Right atrium auricular region (tissue), 2 donors: ENCODE data around the gene FJX1. TPM values are rescaled to one million over a fixed set of nuclear protein-coding genes. Genes with fewer than 3 reads are reported as not detected.

ENCODE experiments used
- DNase-seq: peaks from one replicate; pipeline ENCODE4 v3.0.0-alpha.2; 2019; ENCODE audit warnings: low spot score
- H3K27ac ChIP-seq, 2 donors: fragments of 200-600 bp; sonication (generic); 1 replicate in 1 of 2; 2 replicates in 1 of 2; pipeline ENCODE4 v1.5.1; 2016 to 2019
- H3K27me3 ChIP-seq, 2 donors: fragments of 200-600 bp; sonication (generic); one replicate each; pipeline versions ENCODE4 v1.5.1 to v1.6.0; 2017 to 2019
- H3K36me3 ChIP-seq: fragments of 200-600 bp; sonication (generic); one replicate; pipeline ENCODE4 v1.5.1; 2016
- H3K4me1 ChIP-seq, 2 donors: fragments of 200-600 bp; sonication (generic); one replicate each; pipeline versions ENCODE4 v1.5.1 to v1.6.0; 2017 to 2019
- H3K4me3 ChIP-seq, 2 donors: fragments of 200-600 bp; sonication (generic); 1 replicate in 1 of 2; 2 replicates in 1 of 2; pipeline ENCODE4 v1.5.1; 2017 to 2019; ENCODE audit warnings: mild to moderate bottlenecking in 1 of 2, moderate library complexity in 1 of 2
- H3K9me3 ChIP-seq, 2 donors: fragments of 200-600 bp; sonication (generic); one replicate each; pipeline ENCODE4 v1.5.1; 2019
- CTCF ChIP-seq, 2 donors: fragments of 200-600 bp; sonication (generic); IDR thresholded peaks; one replicate each; pipeline ENCODE4 v1.5.1; 2019; ENCODE audit warnings: antibody characterized with exemption in 2 of 2
- total RNA-seq, 2 donors: library from RNA; depleted of rRNA; stranded (reverse); fragments of >200 nt; gene quantifications; one replicate each; pipeline ENCODE4 v1.1.0, GENCODE V29; 2016

The FJX1 gene
- total RNA-seq, 2 donors from 2014 or later = 1.9 to 3.9 TPM

GRCh38 chr11:35588627-35589026, 29.6 kb upstream of the FJX1 start:
- H3K27ac ChIP-seq = no peak overlapping the region
- TF ChIP-seq CTCF (IDR thresholded peaks at IDR 0.05) = no peak
- H3K9me3 ChIP-seq = no peaks in the 10 kb centered on the region
- peak; percentile 13 for DNase-seq
- H3K4me1 ChIP-seq = no peaks in the 10 kb centered on the region
- H3K36me3 ChIP-seq = no peaks in the 10 kb centered on the region
- H3K4me3 ChIP-seq = no peak overlapping the region
- H3K27me3 ChIP-seq = no peaks in the 10 kb centered on the region

GRCh38 chr11:35589281-35589680, 29.0 kb upstream of the FJX1 start:
- DNase-seq = peak; percentile 28
- TF ChIP-seq CTCF (IDR thresholded peaks at IDR 0.05) = no peak
- Histone ChIP-seq H3K36me3 (no peaks in the 10 kb centered on the region), H3K27me3 (no peaks in the 10 kb centered on the region), H3K4me1 (no peaks in the 10 kb centered on the region), H3K9me3 (no peaks in the 10 kb centered on the region), H3K4me3 (no peak overlapping the region), H3K27ac (no peak overlapping the region)

DNA sequence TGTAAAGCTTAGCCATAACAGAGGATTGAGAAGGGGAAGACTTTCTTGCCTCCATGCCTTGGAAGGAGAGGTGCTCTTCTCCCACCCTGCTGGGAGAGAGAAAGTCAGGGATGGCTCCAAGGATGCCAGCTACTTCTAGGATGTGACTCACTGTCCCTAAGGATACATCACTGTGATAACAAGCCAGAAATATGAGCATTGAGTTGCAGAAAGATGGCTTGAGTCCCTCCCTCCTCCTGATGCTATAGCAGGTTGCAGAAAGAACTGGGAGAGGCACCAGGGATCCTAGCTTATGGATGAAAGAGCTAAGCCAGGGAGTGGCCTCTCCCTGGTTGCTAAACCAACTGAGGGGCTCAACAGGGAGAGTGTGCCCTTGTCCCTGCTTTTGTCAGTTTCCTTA, 27.8 kb upstream of the FJX1 start:
- Histone ChIP-seq H3K36me3 (no peaks in the 10 kb centered on the region), H3K4me1 (no peaks in the 10 kb centered on the region), H3K4me3 (no peak overlapping the region), H3K27me3 (no peaks in the 10 kb centered on the region), H3K9me3 (no peaks in the 10 kb centered on the region), H3K27ac (no peak overlapping the region)
- DNase-seq = peak; percentile 18
- TF ChIP-seq CTCF (IDR thresholded peaks at IDR 0.05) = no peak

GRCh38 chr11:35593143-35593542, 25.1 kb upstream of the FJX1 start:
- Histone ChIP-seq H3K4me3 (no peak overlapping the region), H3K9me3 (no peaks in the 10 kb centered on the region), H3K36me3 (no peaks in the 10 kb centered on the region), H3K4me1 (no peaks in the 10 kb centered on the region), H3K27ac (no peak overlapping the region), H3K27me3 (no peaks in the 10 kb centered on the region)
- no peak for TF ChIP-seq CTCF (IDR thresholded peaks at IDR 0.05)
- peak; percentile 52 for DNase-seq

DNA sequence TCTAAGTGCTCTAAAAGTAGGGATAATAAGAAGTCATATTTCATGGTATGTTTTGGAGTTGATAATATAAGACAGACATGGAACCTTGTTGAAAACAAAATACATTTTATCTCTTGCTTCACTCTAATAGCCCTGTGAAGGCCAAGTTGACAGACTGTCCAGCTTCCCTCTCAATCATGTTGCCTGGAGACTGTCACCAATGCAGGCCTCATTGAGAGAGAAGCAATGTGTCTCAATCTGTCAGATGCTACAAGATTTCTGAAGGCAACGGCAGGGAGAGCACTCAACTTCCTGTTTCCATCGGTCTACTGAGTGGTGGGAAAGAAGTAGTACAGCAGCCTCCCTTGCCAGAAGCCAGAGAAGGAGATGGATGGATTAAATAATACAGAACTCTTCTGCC, 23.6 kb upstream of the FJX1 start:
- H3K9me3 ChIP-seq = no peaks in the 10 kb centered on the region
- no peaks in the 10 kb centered on the region for H3K27me3 ChIP-seq
- H3K4me1 ChIP-seq = no peaks in the 10 kb centered on the region
- H3K36me3 ChIP-seq = no peaks in the 10 kb centered on the region
- TF ChIP-seq CTCF (IDR thresholded peaks at IDR 0.05) = no peak
- DNase-seq = no peak
- no peak overlapping the region for H3K27ac ChIP-seq
- no peak overlapping the region for H3K4me3 ChIP-seq
